Epithelial cell of prostate (primary cell): ENCODE measurements around the gene SLCO2A1.
"Not testable (repeated sequence)": the region's sequence is repeated elsewhere in the genome, so short reads cannot be mapped to it uniquely, and the experiment has no call there.

Source experiments
- DNase-seq: peaks from one replicate; pipeline ENCODE4 v3.0.0-alpha.2; 2011; ENCODE audit warnings: low read depth, low spot score
- H3K27ac ChIP-seq: fragments of 450-650 bp; 2 replicates; pipeline ENCODE4 v1.5.1; 2017; ENCODE audit warnings: mild to moderate bottlenecking

SLCO2A1 gene

GRCh38 chr3:134029734-134030378 is at the start of gene SLCO2A1:
SLCO2A1 (minus strand) TSS chr3:134029925; CDS start chr3:134029802, 123 bp downstream.
- no peak within 1 kb of the TSS for H3K27ac ChIP-seq
- DNase-seq: no peak

GRCh38 chr3:134079111-134079547 is 49.4 kb upstream of the SLCO2A1 start:
- no peak for DNase-seq
- H3K27ac ChIP-seq: no peak overlapping the region

GRCh38 chr3:134078169-134078831 is 48.6 kb upstream of the SLCO2A1 start:
- DNase-seq: no peak
- H3K27ac ChIP-seq: no peak overlapping the region

DNA sequence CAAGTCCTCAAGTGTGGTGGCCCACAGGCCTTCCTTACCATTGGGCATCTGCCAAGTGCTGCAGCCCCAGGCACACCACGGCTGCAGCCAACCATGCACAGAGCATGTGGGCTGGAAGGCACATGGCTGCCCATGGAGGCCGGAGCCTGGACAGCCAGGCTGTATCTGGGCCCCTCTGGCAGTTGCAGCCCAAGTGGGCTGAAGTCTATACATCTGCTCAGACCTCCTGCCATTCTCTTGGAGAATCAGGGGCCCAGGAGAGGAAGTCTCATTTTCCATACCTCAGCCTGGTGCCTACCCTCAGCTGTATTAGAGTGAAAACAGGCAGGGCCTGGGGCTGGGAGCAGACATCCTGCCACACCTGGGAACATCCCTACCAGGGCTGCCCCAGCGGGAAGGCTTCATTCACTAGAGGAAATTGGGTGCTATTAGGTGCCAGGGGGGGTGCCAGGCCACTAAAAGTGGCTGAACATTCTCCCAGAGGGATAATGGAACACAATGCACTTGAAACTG is 48.0 kb upstream of the SLCO2A1 start:
- H3K27ac ChIP-seq: no peak overlapping the region

DNA sequence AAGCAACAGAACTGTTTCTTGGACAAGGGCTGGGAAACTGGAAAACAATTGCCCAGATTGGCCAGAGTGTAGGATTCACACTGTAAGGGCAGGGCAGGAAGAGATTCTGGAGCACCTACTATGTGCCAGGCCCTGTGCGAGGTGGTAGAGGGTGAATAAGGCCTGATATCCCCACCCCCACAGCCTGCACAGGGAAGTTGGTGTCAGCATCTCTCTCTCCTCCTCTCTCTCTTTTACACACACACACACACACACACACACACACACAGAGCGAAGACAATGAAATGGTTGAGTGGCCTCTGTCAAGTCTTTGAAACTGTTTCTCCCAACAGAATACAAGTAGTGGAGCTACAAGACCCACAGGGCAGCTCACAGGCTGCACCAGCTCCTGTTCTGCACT is 47.1 kb upstream of the SLCO2A1 start:
- H3K27ac ChIP-seq: no peak overlapping the region
- no peak for DNase-seq

More for the DNA sequence above, 48.0 kb upstream of the SLCO2A1 start:
- no peak for DNase-seq

- no peak for DNase-seq
Measured at GRCh38 chr3:134075846-134076245, 46.1 kb upstream of the SLCO2A1 start.

GRCh38 chr3:134075568-134075825 is 45.8 kb upstream of the SLCO2A1 start:
- H3K27ac ChIP-seq: no peak overlapping the region
- no peak for DNase-seq

More at GRCh38 chr3:134075846-134076245, 46.1 kb upstream of the SLCO2A1 start:
- H3K27ac ChIP-seq: no peak overlapping the region

GRCh38 chr3:134074790-134075567 is 45.3 kb upstream of the SLCO2A1 start:
- no peak overlapping the region for H3K27ac ChIP-seq
- DNase-seq: no peak

- no peak for DNase-seq
Measured at GRCh38 chr3:134074001-134074789, 44.5 kb upstream of the SLCO2A1 start.

GRCh38 chr3:134073583-134073945 is 43.8 kb upstream of the SLCO2A1 start:
- no peak overlapping the region for H3K27ac ChIP-seq
- DNase-seq: no peak

More at GRCh38 chr3:134074001-134074789, 44.5 kb upstream of the SLCO2A1 start:
- no peak overlapping the region for H3K27ac ChIP-seq

DNA sequence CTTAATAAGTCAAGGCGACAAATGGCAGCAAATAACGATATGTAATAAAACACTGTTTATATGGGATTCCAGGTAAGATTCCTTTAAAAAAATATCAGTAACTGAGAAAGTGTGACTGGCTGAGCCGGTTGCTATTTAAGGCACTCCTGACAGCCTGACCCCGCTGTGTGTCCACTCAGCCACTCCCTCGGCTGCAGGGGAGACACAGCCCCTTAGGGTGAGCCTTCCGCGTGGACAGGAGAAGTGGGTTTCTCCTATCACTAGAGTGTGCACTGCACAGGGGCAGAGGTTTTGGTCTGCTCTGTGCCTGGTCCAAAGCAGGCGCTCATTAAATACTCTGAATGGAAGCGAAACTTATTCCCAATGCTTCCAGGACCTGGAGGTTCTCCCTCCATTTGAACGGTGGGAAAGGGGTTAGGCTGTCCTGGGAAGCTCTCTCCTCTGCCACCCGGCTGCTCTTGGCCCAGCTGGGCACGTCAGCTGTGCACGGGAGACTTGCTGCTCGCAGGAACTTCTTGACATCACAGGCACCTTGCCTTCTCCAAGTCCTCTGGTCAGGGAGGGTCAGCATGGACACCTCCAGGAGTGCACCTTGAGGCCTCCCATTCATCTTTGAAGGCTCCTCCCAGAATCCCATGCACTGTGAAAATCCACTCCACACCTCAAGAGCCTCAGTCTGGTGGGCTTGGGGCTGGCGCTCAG is 43.3 kb upstream of the SLCO2A1 start:
- H3K27ac ChIP-seq: no peak overlapping the region
- DNase-seq: no peak

- DNase-seq, H3K27ac ChIP-seq: not testable (repeated sequence)
Measured at GRCh38 chr3:134070281-134070680, 40.6 kb upstream of the SLCO2A1 start.

DNA sequence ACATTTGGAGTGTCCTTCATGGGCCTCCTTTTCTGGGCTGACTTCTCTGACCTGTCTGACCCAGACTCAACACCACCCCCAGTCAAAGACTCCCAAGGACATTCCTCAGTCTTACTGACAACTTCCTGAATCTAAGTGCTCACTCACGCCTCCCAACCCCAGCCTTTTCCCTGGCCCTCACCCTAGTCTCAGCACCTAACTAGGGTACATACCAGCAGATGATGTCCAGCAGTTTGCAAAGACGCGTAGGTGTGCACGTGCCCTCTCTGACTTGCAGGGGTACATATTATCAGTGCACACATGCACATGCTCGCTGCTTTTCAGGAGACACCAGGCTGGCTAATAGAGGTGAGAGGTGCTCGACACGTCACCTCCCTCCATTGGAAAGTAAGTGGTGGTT is 38.7 kb upstream of the SLCO2A1 start:
- DNase-seq: no peak
- no peak overlapping the region for H3K27ac ChIP-seq

GRCh38 chr3:134067531-134068161 is 37.9 kb upstream of the SLCO2A1 start:
- DNase-seq: no peak
- no peak overlapping the region for H3K27ac ChIP-seq

GRCh38 chr3:134066651-134067530 is 37.2 kb upstream of the SLCO2A1 start:
- no peak overlapping the region for H3K27ac ChIP-seq
- DNase-seq: no peak

GRCh38 chr3:134066158-134066541 is 36.4 kb upstream of the SLCO2A1 start:
- no peak for DNase-seq
- H3K27ac ChIP-seq: no peak overlapping the region

DNA sequence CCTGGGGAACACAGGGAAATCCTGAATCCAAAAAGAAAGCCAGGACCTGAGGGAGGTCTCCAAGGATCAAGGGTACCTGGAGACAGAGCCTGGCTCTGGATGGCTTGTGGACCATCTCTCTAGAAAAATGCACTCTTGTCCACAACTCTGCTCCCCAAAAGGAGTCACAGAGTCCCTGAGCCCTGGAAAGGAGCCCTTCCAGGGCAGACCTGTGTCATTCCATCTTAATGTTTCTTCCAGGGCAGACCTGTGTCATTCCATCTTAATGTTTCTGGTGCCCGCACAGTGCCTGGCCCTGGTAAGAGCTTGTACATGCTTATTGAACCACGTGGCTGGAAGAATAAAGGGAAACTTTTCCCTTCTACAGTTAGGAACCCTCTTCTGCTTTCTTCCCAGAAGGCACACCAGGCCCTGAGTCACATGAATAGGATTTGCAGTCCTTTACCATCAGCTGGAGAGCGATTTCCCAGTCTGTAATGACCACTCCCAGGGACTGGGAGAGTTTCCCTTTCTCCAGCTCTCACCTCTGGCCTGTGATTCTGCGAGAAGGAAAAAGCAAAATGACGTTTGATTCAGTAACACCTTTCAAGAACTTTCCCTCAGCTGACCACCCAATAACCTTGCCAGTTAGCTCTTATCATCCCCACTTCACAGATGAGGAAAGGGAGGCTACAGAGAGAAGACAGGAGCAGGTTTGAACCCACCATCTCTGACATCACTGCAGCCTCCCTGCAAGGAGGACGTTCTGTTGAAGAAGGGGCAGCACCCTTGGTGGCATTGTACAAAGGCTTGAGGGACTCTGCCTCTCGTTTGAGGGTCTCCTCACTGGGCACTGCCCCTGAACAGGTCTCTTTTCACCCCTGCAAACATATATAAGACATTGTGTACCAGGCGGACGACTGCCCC is 35.8 kb upstream of the SLCO2A1 start:
- no peak overlapping the region for H3K27ac ChIP-seq
- no peak for DNase-seq
